GM21717 (cell line): Measurements from ENCODE around the gene TGFBI.

Source experiments
- ATAC-seq: cut with Tn5 transposase; IDR thresholded peaks from one replicate; pipeline ENCODE4 v1.9.1; 2021; ENCODE audit warnings: mild to moderate bottlenecking, moderate library complexity; ENCODE audit not compliant: unreplicated experiment

Gene TGFBI

GRCh38 chr5:136001466-136001981 is 27.3 kb upstream of the TGFBI start:
- ATAC-seq: no peak

DNA sequence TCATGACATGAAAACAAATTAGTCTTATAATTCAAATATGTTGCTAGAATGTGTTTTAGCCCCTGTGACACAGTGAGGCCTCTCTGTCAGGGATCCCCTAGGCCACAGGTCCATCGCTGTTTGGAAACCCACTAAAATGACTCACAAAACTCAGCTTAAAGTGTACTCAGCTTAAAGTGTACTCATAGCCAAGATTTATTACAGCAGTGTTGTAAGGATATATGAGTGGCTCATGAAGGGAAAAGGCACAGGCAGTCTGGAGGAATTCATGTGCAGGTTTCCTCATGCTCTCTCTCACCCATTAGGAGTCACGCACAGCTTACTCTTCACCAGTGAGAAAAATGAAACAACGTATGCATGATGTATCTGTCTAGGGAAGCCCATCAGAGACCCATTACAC is 24.4 kb upstream of the TGFBI start:
- ATAC-seq: no peak

DNA sequence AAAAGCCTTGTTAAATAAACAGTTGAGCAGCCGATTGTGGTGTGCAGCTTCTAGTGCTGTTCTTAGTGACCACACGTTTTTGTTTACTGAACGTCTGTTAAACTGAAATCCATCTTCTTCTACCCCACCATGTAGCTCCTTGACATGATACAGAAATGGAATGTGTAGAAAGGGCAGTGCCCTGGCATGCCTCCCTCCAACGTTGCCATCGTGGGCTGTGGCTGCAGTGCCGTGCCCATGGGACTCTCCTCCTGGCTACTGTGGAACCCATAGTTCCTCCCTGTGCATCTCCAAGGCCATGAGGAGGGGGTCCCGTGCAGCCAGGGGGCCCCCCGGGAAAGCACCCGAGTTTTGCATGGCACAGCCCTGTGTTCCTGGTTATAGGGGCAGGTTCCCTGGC is 23.3 kb upstream of the TGFBI start:
- ATAC-seq: no peak

DNA sequence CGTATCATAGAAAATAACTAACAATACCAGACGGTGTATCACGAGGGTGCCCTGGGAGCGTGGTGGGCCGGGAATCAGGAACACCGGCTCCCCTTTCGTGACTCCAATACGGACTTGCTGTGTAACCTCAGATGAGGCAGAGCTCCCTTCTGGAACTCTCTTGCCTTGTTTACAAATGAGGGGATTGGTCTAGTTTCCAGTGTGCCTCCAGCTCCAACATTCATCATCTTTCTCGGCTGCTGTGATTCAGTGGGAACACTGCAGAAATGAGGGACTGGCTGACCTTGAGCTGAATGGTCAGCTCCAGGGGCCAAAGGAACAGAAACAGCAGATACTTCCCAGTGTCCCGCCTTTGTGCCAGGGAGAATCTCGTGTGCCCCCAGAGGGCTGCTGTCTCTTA is 22.6 kb upstream of the TGFBI start:
- ATAC-seq: no peak

- no peak for ATAC-seq
These were observed 22.0 kb upstream of the TGFBI start for GRCh38 chr5:136006761-136007251.

DNA sequence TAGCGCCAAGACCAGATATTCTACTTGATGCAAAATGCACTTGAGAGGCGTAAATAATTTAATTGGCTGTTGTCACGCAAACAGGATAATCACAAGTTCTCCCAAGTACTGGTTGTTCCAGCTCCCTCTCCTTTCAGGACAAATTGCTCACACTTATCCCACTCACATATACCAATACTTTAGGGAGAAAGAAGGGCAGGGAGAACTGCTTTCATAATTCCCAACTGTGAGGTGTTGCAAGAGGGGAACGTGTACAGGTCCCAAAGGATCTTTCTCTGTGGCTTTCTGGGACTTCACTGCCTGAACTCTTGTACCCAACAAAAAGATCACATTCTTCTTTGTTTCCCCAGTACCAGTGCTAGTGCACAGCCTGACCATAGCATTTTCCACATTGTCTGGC is 21.5 kb upstream of the TGFBI start:
- ATAC-seq: no peak

DNA sequence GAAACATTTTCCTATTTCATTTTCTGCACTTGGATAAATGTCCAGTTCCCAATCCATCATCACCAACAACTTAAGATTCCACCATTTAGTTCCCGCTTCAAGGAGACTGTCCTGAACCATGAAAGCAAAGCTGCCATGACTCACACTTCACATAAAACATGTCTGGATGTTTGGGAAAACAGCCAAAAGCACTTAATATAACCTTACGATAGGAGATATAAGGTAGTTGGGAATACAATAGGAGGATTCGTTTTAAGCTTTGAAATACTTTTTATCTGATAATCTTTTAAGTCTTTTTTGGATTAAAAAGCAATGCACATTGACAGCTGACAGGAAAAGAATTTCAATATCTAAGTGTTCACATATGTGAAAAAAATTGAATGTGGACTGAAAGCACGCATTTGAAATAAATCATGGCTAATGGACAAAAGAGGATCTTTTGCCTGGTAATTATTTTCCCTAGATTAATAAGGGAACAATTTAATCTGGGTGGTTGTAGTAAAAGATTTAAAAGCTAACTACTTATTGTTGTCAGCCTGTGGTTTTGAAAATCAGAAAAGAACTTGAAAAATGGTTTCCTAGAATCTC is 17.3 kb upstream of the TGFBI start:
- ATAC-seq: no peak

- no peak for ATAC-seq
These were observed 16.6 kb upstream of the TGFBI start for GRCh38 chr5:136012041-136012804.

DNA sequence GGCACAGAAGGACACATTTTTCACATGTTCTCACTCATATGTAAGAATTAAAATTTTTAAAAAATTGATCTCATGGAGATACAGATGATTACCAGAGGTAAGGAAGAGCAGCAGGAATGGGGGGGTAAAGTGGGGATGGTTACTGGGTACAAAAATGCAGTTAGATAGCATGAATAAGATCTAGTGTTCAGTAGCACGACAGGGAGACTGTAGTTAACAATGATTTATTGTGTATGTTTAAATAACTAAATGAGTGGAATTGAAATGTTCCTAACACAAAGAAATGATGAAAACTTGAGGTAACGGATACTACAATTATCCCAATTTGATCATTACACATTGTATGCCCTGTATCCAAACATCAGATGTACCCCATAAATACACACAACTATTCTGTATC is 15.2 kb upstream of the TGFBI start:
- ATAC-seq: no peak

DNA sequence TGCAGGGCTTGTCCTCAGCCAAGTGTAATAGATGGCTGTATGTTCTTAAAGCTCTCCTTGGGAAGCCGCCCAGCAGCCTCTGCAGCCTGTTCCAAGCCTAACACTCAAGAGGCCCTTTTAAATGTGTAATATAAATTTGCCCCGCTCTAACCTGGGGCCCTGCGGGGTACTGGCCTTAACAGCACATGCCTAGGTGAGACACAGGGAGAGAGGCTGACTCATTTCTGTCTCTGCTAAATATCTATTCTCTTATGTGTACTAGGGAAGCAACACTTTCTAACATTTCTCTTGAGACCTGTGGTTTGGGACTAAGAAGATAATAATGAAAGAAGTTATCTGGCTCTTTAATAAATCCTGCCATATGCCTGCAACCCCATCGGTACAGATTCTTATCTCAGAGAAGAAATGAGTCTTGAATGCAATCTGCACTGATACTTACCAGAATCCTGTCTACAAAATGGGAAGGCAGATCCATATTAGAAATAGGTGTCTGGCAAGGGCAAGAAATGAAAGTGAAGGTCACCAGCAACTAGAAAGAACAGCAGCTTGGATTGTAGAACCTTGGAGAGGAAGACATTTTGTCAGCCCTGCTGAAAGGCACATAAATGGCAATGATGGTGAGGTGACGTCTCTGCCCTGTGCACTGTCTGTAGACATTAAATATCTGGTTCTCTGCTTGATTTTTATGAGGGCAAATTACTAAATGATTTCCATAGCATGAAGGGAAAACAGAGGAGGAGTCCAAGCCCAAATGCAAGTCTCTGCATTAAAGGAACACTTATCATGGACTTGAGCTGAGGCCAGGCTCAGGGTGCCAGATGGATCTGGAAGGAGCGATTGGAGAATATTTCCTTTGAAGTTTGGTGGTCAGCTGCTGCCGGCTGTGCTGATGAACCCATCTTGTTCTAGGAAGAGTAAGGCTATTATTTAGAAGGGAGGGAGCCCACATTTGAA is 14.5 kb upstream of the TGFBI start:
- ATAC-seq: peak; percentile 97

- no peak for ATAC-seq
These were observed 13.8 kb upstream of the TGFBI start for GRCh38 chr5:136015003-136015375.

DNA sequence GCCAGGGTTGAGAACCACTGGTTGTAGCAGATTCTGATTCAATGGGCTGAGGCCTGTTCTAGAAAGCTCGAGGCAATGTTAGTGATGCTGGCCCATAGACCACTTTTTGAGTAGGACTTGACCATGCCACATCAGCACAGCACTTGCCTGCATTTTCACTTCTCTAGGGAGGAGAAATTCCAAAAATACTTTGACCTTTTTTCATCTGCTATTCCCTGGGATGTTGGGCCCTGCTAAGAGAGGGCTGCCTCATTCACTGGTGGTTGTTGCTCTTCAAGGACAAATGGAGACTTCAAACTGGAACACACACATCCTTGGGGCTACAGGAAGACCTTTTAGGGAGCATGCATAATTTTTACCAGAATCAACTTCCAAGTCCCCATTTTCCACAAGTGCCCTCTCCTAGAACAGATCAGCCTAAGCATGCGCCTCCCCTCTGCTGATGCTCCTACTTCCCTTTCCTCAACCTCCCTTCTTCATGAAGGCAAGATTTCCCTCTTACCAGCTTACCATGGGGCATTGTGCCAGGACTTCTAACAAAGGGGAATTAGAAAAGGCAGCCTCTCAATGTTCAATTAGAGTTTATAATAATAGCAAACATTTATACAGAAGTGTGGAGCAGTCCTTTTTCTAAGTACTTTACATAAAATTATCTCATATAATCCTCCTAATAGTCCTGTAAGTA is 12.7 kb upstream of the TGFBI start:
- ATAC-seq: no peak

- no peak for ATAC-seq
These were observed 11.8 kb upstream of the TGFBI start for GRCh38 chr5:136016945-136017530.

- ATAC-seq: no peak
These were observed 9.7 kb upstream of the TGFBI start for GRCh38 chr5:136018814-136019783.

DNA sequence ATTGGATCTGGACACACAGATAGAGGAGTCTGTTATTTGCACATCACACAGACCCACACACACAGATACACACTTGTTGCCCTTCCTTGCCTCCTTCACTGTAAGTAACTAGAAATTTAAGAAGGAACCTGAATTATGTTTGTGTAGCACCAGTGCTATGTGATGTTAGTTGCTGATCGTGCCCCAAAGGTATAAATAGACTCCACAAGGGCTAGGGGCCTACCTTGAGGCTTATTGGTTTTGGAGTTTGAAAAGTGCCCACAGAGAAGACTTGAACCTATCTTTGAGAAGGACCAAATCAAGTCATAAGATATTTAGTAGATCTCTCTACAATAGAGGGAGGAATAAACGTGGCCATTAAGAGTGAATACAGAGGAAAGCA is 8.8 kb upstream of the TGFBI start:
- ATAC-seq: no peak

DNA sequence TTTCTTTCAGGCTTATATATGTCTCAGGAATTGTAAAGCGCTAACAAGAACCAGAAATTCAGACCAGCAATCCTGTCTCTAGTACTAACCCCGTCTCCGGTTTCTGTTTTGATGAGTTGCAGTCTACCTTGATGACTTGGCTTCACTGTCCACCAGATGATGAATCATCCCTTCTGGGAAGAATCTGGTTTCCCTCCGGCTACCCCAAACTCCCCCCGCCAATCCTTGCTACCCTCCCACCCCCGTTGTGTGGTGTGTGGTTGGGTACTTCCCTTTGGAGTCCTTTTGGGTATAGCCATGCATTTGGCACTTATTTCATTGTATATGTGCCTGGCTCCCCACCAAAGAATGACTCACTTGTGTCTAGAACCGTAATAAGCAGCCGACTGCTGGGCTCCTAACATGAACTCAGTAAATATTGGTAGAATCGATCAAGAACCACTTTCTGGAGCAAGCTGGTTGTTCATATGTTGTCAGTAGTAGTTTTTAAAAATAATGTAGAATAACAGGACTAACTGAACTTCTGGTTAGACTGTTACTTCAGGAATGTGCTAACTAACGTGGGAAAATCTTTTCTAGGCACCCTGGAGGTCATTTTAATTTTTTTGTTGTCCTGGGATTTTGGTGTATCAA is 8.3 kb upstream of the TGFBI start:
- ATAC-seq: no peak

DNA sequence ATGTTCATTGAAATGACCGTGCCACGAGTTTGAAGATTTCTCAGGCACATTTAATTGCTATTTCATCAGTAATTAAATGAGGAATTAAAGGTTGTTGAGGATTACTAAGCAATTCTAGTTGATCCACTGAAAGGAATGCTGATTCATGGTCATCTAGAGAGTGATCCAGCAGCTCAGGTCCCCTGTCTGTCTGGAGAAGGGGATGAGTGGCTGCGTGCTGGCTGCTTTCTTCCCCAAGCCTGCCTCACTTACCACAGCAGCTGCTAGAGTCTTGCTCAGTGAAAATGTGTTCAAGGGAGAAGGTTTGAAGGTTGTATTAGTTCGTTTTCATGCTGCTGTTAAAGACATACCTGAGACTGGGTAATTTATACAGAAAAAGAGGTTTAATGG is 7.8 kb upstream of the TGFBI start:
- ATAC-seq: no peak

GRCh38 chr5:136022965-136023364 is 5.8 kb upstream of the TGFBI start:
- no peak for ATAC-seq
